VCaP (cell line): ENCODE measurements around the gene BZW1.
"Not testable (repeated sequence)": the region's sequence is repeated elsewhere in the genome, so short reads cannot be mapped to it uniquely, and the experiment has no call there.

Source experiments
- H3K27ac ChIP-seq: fragments of 450-650 bp; 2 replicates; pipeline ENCODE4 v1.5.1; 2017
- CTCF ChIP-seq: fragments of 450-650 bp; conservative IDR thresholded peaks from 2 replicates; pipeline ENCODE4 v1.5.1; 2017; ENCODE audit warnings: mild to moderate bottlenecking, moderate library complexity

The BZW1 gene

GRCh38 chr2:200791905-200792304 is 19.8 kb upstream of the BZW1 start:
- no peak overlapping the region for H3K27ac ChIP-seq
- TF ChIP-seq CTCF, result no peak

- TF ChIP-seq CTCF, result no peak
- H3K27ac ChIP-seq, result no peak overlapping the region
These were observed 17.6 kb upstream of the BZW1 start for GRCh38 chr2:200794143-200794542.

- TF ChIP-seq CTCF, result no peak
- H3K27ac ChIP-seq, result no peak overlapping the region
These were observed 16.7 kb upstream of the BZW1 start for GRCh38 chr2:200795028-200795440.

- H3K27ac ChIP-seq, result no peak overlapping the region
- no peak for TF ChIP-seq CTCF
These were observed 15.1 kb upstream of the BZW1 start for GRCh38 chr2:200796561-200796960.

- no peak for TF ChIP-seq CTCF
- no peak overlapping the region for H3K27ac ChIP-seq
These were observed 14.4 kb upstream of the BZW1 start for GRCh38 chr2:200797242-200797770.

- H3K27ac ChIP-seq, result no peak overlapping the region
- no peak for TF ChIP-seq CTCF
These were observed 13.2 kb upstream of the BZW1 start for GRCh38 chr2:200798514-200798913.

GRCh38 chr2:200800458-200800857 is 11.3 kb upstream of the BZW1 start:
- no peak overlapping the region for H3K27ac ChIP-seq
- TF ChIP-seq CTCF, result no peak

- not testable (repeated sequence) for H3K27ac ChIP-seq
These were observed 10.3 kb upstream of the BZW1 start for GRCh38 chr2:200801431-200801830.
